GM18499 (cell line): ENCODE data around the gene HCFC1R1.

Experiments used
- ATAC-seq: cut with Tn5 transposase; IDR thresholded peaks from one replicate; pipeline ENCODE4 v1.9.1; 2021; ENCODE audit warnings: moderate number of reproducible peaks; ENCODE audit not compliant: insufficient read depth, unreplicated experiment

Gene HCFC1R1

GRCh38 chr16:3004319-3004718, 19.4 kb downstream of the HCFC1R1 start:
- ATAC-seq = no peak

DNA sequence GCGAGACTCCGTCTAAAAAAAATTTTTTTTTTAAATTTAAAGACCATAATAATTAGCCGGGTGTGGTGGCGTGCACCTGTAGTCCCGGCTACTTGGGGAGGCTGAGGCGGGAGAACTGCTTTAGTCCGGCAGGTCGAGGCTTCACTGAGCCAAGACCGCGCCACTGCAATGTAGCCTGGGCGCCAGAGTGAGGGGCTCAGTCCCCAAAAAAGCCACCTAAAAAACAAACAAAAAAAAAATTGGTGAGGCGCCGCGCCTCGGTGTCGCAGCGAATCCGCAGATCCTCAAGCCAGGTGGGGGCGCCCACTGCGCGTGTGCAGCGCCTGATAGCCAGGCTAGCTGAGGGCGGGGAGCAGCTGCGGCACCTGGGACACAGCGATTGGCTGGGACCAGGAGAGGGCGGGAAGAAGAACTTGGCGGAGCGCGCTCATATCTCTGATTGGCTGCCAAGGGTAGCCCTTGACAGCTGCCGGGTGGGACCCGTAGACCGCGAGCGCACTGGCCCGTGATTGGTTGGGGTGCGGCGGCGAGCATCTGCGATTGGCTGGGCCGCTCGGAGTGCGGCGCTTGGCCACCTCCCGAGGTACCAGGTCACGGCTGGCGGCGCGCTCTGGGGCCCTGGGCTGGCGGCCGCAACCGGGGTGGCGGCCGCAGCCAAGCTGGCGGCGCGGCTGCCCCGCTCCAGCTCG, 20.0 kb downstream of the HCFC1R1 start:
- ATAC-seq = peak; percentile 85

GRCh38 chr16:3001316-3001715, 22.4 kb downstream of the HCFC1R1 start:
- ATAC-seq = no peak

DNA sequence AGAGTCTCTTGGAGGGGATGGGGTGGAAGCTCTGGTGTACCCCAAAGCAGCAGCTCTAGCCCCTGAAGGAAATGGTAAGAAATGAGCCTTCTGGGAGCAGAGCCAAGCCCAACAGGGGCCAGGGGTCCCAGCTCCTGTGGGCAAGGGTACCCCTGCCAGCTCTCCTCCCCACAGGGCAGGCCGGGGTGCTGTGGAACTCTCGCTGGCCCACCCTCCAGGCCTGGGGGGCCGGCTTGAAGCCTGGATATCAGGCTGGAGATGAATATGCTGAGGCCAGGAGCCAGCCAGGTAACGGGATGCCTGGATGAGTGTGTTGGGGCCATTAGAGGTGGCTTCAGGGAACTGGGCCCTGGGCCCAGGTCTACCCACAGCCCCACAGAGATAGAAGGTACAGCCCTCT, 23.2 kb downstream of the HCFC1R1 start:
- no peak for ATAC-seq

- ATAC-seq = no peak
Observed at GRCh38 chr16:2999929-3000328, 23.8 kb downstream of the HCFC1R1 start.

GRCh38 chr16:2996298-2996697, 27.4 kb downstream of the HCFC1R1 start:
- no peak for ATAC-seq

- no peak for ATAC-seq
Observed at GRCh38 chr16:2992383-2993081, 31.2 kb downstream of the HCFC1R1 start.

- no peak for ATAC-seq
Observed at GRCh38 chr16:2991566-2992261, 32.0 kb downstream of the HCFC1R1 start.

GRCh38 chr16:2990891-2991290, 32.9 kb downstream of the HCFC1R1 start:
- no peak for ATAC-seq

- ATAC-seq = no peak
Observed at GRCh38 chr16:2988590-2989099, 35.1 kb downstream of the HCFC1R1 start.

GRCh38 chr16:2987833-2988232, 35.9 kb downstream of the HCFC1R1 start:
- ATAC-seq = no peak

DNA sequence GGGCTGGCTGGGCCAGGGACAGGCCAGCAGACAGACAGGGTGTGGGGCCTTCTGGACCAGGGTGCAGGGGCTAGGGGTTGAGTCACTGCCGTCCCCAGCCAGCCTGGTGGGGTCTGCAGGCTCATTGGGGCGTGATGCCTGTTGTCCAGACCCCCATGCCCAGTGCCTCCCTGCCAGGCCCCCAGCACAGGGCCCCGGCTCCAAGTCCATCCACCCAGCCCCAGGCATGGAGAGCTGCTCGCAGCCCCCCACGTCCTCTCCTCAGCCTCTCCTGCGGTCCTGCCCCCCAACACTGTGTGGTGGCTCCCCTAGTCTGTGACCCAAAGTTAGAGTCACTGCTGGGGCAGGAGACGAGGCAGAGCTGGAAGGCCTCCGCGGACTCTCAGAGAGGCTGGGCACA, 36.5 kb downstream of the HCFC1R1 start:
- no peak for ATAC-seq

GRCh38 chr16:2986623-2987188, 37.0 kb downstream of the HCFC1R1 start:
- no peak for ATAC-seq

DNA sequence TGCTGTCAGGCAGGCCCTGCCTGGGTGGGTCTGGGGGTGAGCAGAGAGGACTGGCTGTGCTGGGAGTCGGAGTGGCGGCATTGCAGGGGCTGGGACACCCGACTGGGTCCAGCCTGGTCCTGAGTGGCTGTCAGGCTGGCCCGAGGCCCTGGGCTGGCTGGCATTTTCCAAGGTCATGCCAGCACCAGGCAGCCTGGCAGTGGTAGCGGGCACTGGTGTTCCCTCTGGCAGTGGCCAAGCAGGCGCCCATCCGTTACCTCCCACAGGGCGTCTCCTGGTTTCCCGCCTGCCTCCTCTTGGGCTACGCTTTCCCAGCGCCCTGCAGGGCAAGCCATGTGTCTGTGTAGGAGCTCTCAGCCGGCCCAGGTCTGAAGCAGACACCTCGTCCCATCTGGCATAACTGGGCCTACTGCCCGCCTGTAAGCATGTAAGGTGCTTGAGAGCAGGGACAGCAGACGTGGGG, 37.8 kb downstream of the HCFC1R1 start:
- ATAC-seq = no peak

GRCh38 chr16:2985462-2985861, 38.3 kb downstream of the HCFC1R1 start:
- no peak for ATAC-seq

DNA sequence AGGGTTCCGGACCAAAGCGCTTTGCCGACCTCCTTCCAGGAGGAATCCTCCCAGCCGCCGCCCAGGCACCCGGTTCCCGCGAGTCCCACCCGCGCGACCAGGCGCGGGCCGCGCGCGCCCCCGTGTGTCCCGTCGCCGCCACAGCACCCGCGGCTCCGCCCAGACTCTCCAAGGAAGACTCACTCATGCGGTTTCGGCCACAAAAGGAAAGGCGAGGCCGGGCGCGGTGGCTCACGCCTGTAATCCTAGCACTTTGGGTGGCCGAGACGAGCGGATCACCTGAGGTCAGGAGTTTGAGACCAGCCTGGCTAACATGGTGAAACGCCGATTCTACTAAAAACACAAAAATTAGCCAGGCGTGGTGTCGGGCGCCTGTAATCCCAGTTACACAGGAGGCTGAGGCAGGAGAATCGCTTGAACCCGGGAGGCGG, 40.0 kb downstream of the HCFC1R1 start:
- no peak for ATAC-seq

DNA sequence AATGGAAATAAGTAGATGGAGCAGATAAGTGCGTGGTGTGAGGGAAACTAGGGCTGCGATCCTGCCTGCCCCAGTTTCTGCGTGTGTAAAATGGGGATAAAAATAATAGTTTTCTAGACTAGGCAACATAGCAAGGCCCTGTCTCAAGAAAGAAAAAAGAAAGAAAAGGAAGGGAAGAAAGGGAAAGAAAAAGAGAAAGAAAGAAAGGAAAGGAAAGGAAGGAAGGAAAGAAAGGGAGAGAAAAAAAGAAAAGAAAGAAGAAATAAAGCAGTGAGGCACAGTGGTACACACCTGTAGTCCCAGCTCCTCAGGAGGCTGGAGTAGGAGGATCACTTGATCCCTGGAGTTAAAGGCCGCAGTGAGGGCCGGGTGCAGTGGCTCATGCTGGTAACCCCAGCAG, 41.3 kb downstream of the HCFC1R1 start:
- no peak for ATAC-seq

- ATAC-seq = no peak
Observed at GRCh38 chr16:2981899-2982250, 41.9 kb downstream of the HCFC1R1 start.

- no peak for ATAC-seq
Observed at GRCh38 chr16:2981177-2981898, 42.4 kb downstream of the HCFC1R1 start.
